ENCODE measurements around the gene NET1. TPM values are rescaled to one million over a fixed set of nuclear protein-coding genes. Genes with fewer than 3 reads are reported as not detected.

NET1 gene
- total RNA-seq, 2 donors from 2014 or later, result 47.3 to 64.9 TPM

- H3K36me3 Mint-ChIP-seq (ENCODE audit: low read depth), result no peaks in the 10 kb centered on the region
- H3K4me1 Mint-ChIP-seq, result peaks cover 12% of the 10 kb centered on the region
- H3K9me3 Mint-ChIP-seq, result no peaks in the 10 kb centered on the region
- no peak overlapping the region for H3K27ac Mint-ChIP-seq
- no peaks in the 10 kb centered on the region for H3K9me3 ChIP-seq (ENCODE audit: control insufficient read depth, low read length)
- TF ChIP-seq CTCF (conservative IDR thresholded peaks at IDR 0.05), result no peak
- H3K27me3 Mint-ChIP-seq (ENCODE audit: insufficient read depth), result peaks cover 7% of the 10 kb centered on the region
- H3K4me3 Mint-ChIP-seq, result no peak overlapping the region
- peaks cover 3% of the 10 kb centered on the region for H3K4me1 ChIP-seq (ENCODE audit: control insufficient read depth, insufficient read depth, low read length)
- H3K27ac ChIP-seq (ENCODE audit: low read depth, low read length), result no peak overlapping the region
- H3K27me3 ChIP-seq (ENCODE audit: control insufficient read depth, insufficient read depth, low read length, poor library complexity, severe bottlenecking), result no peaks in the 10 kb centered on the region
- no peak overlapping the region for H3K9ac ChIP-seq (ENCODE audit: extremely low read depth, low read length, poor library complexity, severe bottlenecking)
- DNase-seq, result no peak
- WGBS, 2 experiments (ENCODE audit: insufficient coverage in 1 of 2, insufficient read length in 1 of 2), result 80 to 95% methylated on average over 1 to 19 of the region's 19 CpGs
- H3K36me3 ChIP-seq (ENCODE audit: control insufficient read depth, insufficient read depth, low read length), result no peaks in the 10 kb centered on the region
- H3K4me3 ChIP-seq (ENCODE audit: low read length), result no peak overlapping the region
These were observed 85.8 kb downstream of the NET1 start for GRCh38 chr10:5497948-5498730.

GRCh38 chr10:5498791-5499492 is 86.6 kb downstream of the NET1 start:
- H3K27ac ChIP-seq (ENCODE audit: low read depth, low read length), result no peak overlapping the region
- TF ChIP-seq CTCF (conservative IDR thresholded peaks at IDR 0.05), result no peak
- Mint-ChIP-seq H3K4me3 (no peak overlapping the region), H3K36me3 (ENCODE audit: low read depth) (no peaks in the 10 kb centered on the region), H3K27ac (no peak overlapping the region), H3K27me3 (ENCODE audit: insufficient read depth) (peaks cover 7% of the 10 kb centered on the region), H3K9me3 (no peaks in the 10 kb centered on the region), H3K4me1 (peaks cover 7% of the 10 kb centered on the region)
- H3K36me3 ChIP-seq (ENCODE audit: control insufficient read depth, insufficient read depth, low read length), result no peaks in the 10 kb centered on the region
- no peaks in the 10 kb centered on the region for H3K4me1 ChIP-seq (ENCODE audit: control insufficient read depth, insufficient read depth, low read length)
- WGBS, 2 experiments (ENCODE audit: insufficient coverage in 1 of 2, insufficient read length in 1 of 2), result 92 to 94% methylated on average over 52 to 61 of the region's 61 CpGs
- H3K9ac ChIP-seq (ENCODE audit: extremely low read depth, low read length, poor library complexity, severe bottlenecking), result no peak overlapping the region
- DNase-seq, result no peak
- H3K4me3 ChIP-seq (ENCODE audit: low read length), result no peak overlapping the region
- H3K27me3 ChIP-seq (ENCODE audit: control insufficient read depth, insufficient read depth, low read length, poor library complexity, severe bottlenecking), result no peaks in the 10 kb centered on the region
- no peaks in the 10 kb centered on the region for H3K9me3 ChIP-seq (ENCODE audit: control insufficient read depth, low read length)

GRCh38 chr10:5499493-5500140 is 87.3 kb downstream of the NET1 start, which contains the start of gene CALML5:
Gene CALML5 (minus strand): TSS chr10:5499570. CDS start chr10:5499438, 132 bp downstream.
- Mint-ChIP-seq H3K36me3 (ENCODE audit: low read depth) (no peaks in the 10 kb centered on the region), H3K27ac (no peak within 1 kb of the TSS), H3K9me3 (no peaks in the 10 kb centered on the region), H3K4me3 (no peak within 1 kb of the TSS), H3K4me1 (peaks cover 3% of the 10 kb centered on the region), H3K27me3 (ENCODE audit: insufficient read depth) (peaks cover 7% of the 10 kb centered on the region)
- no peaks in the 10 kb centered on the region for H3K9me3 ChIP-seq (ENCODE audit: control insufficient read depth, low read length)
- no peaks in the 10 kb centered on the region for H3K27me3 ChIP-seq (ENCODE audit: control insufficient read depth, insufficient read depth, low read length, poor library complexity, severe bottlenecking)
- no peaks in the 10 kb centered on the region for H3K36me3 ChIP-seq (ENCODE audit: control insufficient read depth, insufficient read depth, low read length)
- no peaks in the 10 kb centered on the region for H3K4me1 ChIP-seq (ENCODE audit: control insufficient read depth, insufficient read depth, low read length)
- no peak within 1 kb of the TSS for H3K27ac ChIP-seq (ENCODE audit: low read depth, low read length)
- no peak for TF ChIP-seq CTCF (conservative IDR thresholded peaks at IDR 0.05)
- WGBS, 2 experiments (ENCODE audit: insufficient coverage in 1 of 2, insufficient read length in 1 of 2), result 60 to 91% methylated on average over 1 to 10 of the region's 10 CpGs
- H3K9ac ChIP-seq (ENCODE audit: extremely low read depth, low read length, poor library complexity, severe bottlenecking), result no peak within 1 kb of the TSS
- DNase-seq, result no peak
- no peak within 1 kb of the TSS for H3K4me3 ChIP-seq (ENCODE audit: low read length)

All from endodermal cell (in vitro differentiated cells).